HepG2 (cell line): ENCODE data around the gene BCL2A1. TPM values are rescaled to one million over a fixed set of nuclear protein-coding genes. Genes with fewer than 3 reads are reported as not detected.

Experiments
- ATAC-seq: fragments of 200-7000 bp; cut with Tn5 transposase; 3 replicates; pipeline ENCODE4 v1.9.1; 2020; ENCODE audit warnings: mild to moderate bottlenecking, moderate library complexity
- BruUV-seq: library from RNA; stranded (reverse); fragments of 400-500 nt; replicated peaks from 2 replicates; lab custom pipeline; 2021; lab: Mats Ljungman, UMichigan
- CTCF ChIA-PET: fragments of 300-600 bp; formaldehyde crosslinking; extraction: SDS; loops from one replicate; lab custom pipeline; 2021; ENCODE audit warnings: low total read pairs, inconsistent platforms, low intra/inter-chr PET ratio; lab: Yijun Ruan, JAX
- POLR2A ChIA-PET: fragments of 350-600 bp; sonication (Branson Sonifier 250); formaldehyde crosslinking; loops from one replicate; lab custom pipeline; 2020; ENCODE audit warnings: antibody characterized with exemption, inconsistent platforms; lab: Yijun Ruan, JAX
- DNase-seq: peaks from one replicate; pipeline ENCODE4 v3.0.0-alpha.2; 2015; ENCODE audit warnings: low spot score
- FAIRE-seq: peaks from 3 replicates; lab custom pipeline; 2011; peaks lifted over from hg19 to GRCh38; lab: Jason Lieb, UNC
- H2AFZ ChIP-seq: one replicate; pipeline ENCODE4 v1.6.1; 2011; ENCODE audit warnings: low read length, inconsistent platforms
- H3K27ac ChIP-seq: fragments of 300-600 bp; 3 replicates; pipeline ENCODE4 v1.8.0; 2011; ENCODE audit warnings: mixed run types, mild to moderate bottlenecking, mixed read lengths, low read length, inconsistent platforms; ENCODE audit not compliant: insufficient read depth; ENCODE audit errors: extremely low read length
- H3K27me3 ChIP-seq, 2 experiments: fragments of 200-600 bp in 1 of 2; 2 replicates in 1 of 2; 3 replicates in 1 of 2; pipeline versions ENCODE4 v1.6.0 to v1.8.0; 2011; ENCODE audit warnings: low read length in 2 of 2, mild to moderate bottlenecking in 2 of 2, moderate library complexity in 2 of 2, inconsistent platforms in 1 of 2; ENCODE audit not compliant: insufficient read depth in 2 of 2, control insufficient read depth in 1 of 2
- H3K36me3 ChIP-seq, 2 experiments: fragments of 200-600 bp in 1 of 2; replicated peaks in 1 of 2; 2 replicates in 1 of 2; 3 replicates in 1 of 2; pipeline versions ENCODE4 v1.5.1 to v1.8.0; 2011; ENCODE audit warnings: low read length in 2 of 2, inconsistent platforms in 1 of 2; ENCODE audit not compliant: insufficient read depth in 2 of 2, control insufficient read depth in 1 of 2
- H3K4me1 ChIP-seq: 2 replicates; pipeline ENCODE4 v1.5.1; 2012; ENCODE audit warnings: low read length, inconsistent platforms; ENCODE audit not compliant: insufficient read depth
- H3K4me2 ChIP-seq: 2 replicates; pipeline ENCODE4 v1.6.0; 2011; ENCODE audit warnings: low read depth, low read length, inconsistent platforms
- H3K4me3 ChIP-seq, 3 experiments: fragments of 200-600 bp in 1 of 3; sonication (generic), shearing (Covaris generic) in 1 of 3; replicated peaks in 1 of 3; 2 replicates each; pipeline ENCODE4 v1.5.1; 2011 to 2016; ENCODE audit warnings: low read length in 3 of 3, inconsistent platforms in 2 of 3, low read depth in 2 of 3, mild to moderate bottlenecking in 2 of 3, control low read depth in 1 of 3, mixed read lengths in 1 of 3; ENCODE audit not compliant: insufficient read depth in 1 of 3
- H3K79me2 ChIP-seq: one replicate; pipeline ENCODE4 v1.6.1; 2011; ENCODE audit warnings: low read length, inconsistent platforms; ENCODE audit not compliant: insufficient read depth
- H3K9ac ChIP-seq: 2 replicates; pipeline ENCODE4 v1.6.0; 2011; ENCODE audit warnings: mild to moderate bottlenecking, low read depth, low read length, inconsistent platforms; ENCODE audit not compliant: insufficient read depth
- H3K9me3 ChIP-seq: 2 replicates; pipeline ENCODE4 v1.5.1; 2012; ENCODE audit warnings: mild to moderate bottlenecking, low read length
- H4K20me1 ChIP-seq: 2 replicates; pipeline ENCODE4 v1.6.0; 2011; ENCODE audit warnings: inconsistent platforms, mild to moderate bottlenecking, low read length, moderate library complexity; ENCODE audit not compliant: insufficient read depth
- ARHGAP35 ChIP-seq: sonication (generic); formaldehyde crosslinking; IDR thresholded peaks from 2 replicates; pipeline ENCODE4 v1.9.0; 2022; ENCODE audit warnings: mild to moderate bottlenecking, inconsistent platforms, moderate library complexity, missing genetic modification reagents, borderline replicate concordance
- ARID2 ChIP-seq: sonication (generic); formaldehyde crosslinking; IDR thresholded peaks from 2 replicates; pipeline ENCODE4 v1.8.1; 2022; ENCODE audit warnings: mild to moderate bottlenecking, missing genetic modification reagents, borderline replicate concordance
- DMTF1 ChIP-seq: sonication (generic); formaldehyde crosslinking; IDR thresholded peaks from 2 replicates; pipeline ENCODE4 v1.4.0; 2020; ENCODE audit warnings: mild to moderate bottlenecking, missing genetic modification reagents
- KIAA2018 ChIP-seq: sonication (generic); formaldehyde crosslinking; IDR thresholded peaks from 2 replicates; pipeline ENCODE4 v1.5.0; 2020; ENCODE audit warnings: mild to moderate bottlenecking, missing genetic modification reagents, borderline replicate concordance
- MXD1 ChIP-seq: sonication (generic); formaldehyde crosslinking; IDR thresholded peaks from 2 replicates; pipeline ENCODE4 v1.4.0; 2020; ENCODE audit warnings: mild to moderate bottlenecking, missing genetic modification reagents
- NR0B2 ChIP-seq: sonication (generic); formaldehyde crosslinking; IDR thresholded peaks from 2 replicates; pipeline ENCODE4 v1.4.0; 2020; ENCODE audit warnings: mild to moderate bottlenecking, missing genetic modification reagents
- XRCC5 ChIP-seq: fragments of 200-400 bp; formaldehyde crosslinking; optimal IDR thresholded peaks from 2 replicates; pipeline ENCODE3; 2017; ENCODE audit warnings: mild to moderate bottlenecking, low read length
- ZNF468 ChIP-seq: sonication (generic); formaldehyde crosslinking; IDR thresholded peaks from 2 replicates; pipeline ENCODE4 v1.8.0; 2022; ENCODE audit warnings: mild to moderate bottlenecking, moderate library complexity, missing genetic modification reagents
- ZNF766 ChIP-seq: sonication (generic); formaldehyde crosslinking; IDR thresholded peaks from 2 replicates; pipeline ENCODE4 v1.5.0; 2020; ENCODE audit warnings: missing genetic modification reagents, borderline replicate concordance
- WGBS: methylation state at CpG from one replicate; pipeline ENCODE4 v1.1.6; 2017; ENCODE audit warnings: low lambda C conversion rate; 5-methylcytosine and 5-hydroxymethylcytosine counted together
- in situ Hi-C: cut with HindIII; loops from 2 replicates; pipeline ENCODE4 v1.10.0; 2017; ENCODE audit warnings: low pct_unique_long_range_greater_than_20kb; ENCODE audit not compliant: extremely low pct_ligation_motif_present
- intact Hi-C: fragments of 100-400 bp; cut with micrococcal nuclease; formaldehyde crosslinking; loops from one replicate; pipeline ENCODE4 v1.10.0; 2022; ENCODE audit not compliant: unreplicated experiment
- polyA plus RNA-seq, 8 experiments: library from polyadenylated mRNA; depleted of rRNA in 3 of 8; stranded (reverse) in 7 of 8; unstranded in 1 of 8; fragments of >200 nt; fragmentation: Illumina TruSeq in 4 of 8; extraction: Trizol in 4 of 8; gene quantifications; 2 replicates each; pipeline versions ENCODE4 v1.2.1 to v1.2.3, GENCODE V29; 2011 to 2016; ENCODE audit warnings: low read depth in 4 of 8, missing spikeins in 1 of 8, mixed read lengths in 1 of 8; ENCODE audit not compliant: insufficient read depth in 1 of 8
- total RNA-seq, 5 experiments: library from RNA; depleted of rRNA; stranded (reverse); fragments of >200 nt; fragmentation: Illumina TruSeq; extraction: Trizol; gene quantifications; 2 replicates each; pipeline ENCODE4 v1.2.3, GENCODE V29; 2016; ENCODE audit warnings: low read depth in 1 of 5

Gene BCL2A1
- total and polyA plus RNA-seq, 2 of the 13 experiments (the other 11 are each of a cell fraction or from before 2014, with no cell fraction given) = 0.08 to 0.31 TPM

- peak overlapping the region; percentile 56 for H3K9ac ChIP-seq
- peak overlapping the region in 1 of 3 experiments; percentile 39; a peak in 1 of 6 replicates for H3K4me3 ChIP-seq
- ChIA-PET POLR2A (interaction anchor here (1.0 to 3.0 kb wide), 7 partner anchors 12 to 93 kb away, joined by 3 to 40 read pairs (median 4); no protein-coding TSS in a partner anchor), CTCF (no interaction called here)
- H3K9me3 ChIP-seq = no peaks in the 10 kb centered on the region
- H4K20me1 ChIP-seq = no peaks in the 10 kb centered on the region
- H3K79me2 ChIP-seq = no peaks in the 10 kb centered on the region
- DNase-seq = peak; percentile 87
- no peaks in the 10 kb centered on the region for H3K36me3 ChIP-seq
- H3K27ac ChIP-seq = peak overlapping the region; percentile 87
- peak overlapping the region; percentile 65 for H3K4me2 ChIP-seq
- 0% methylated on average over 5 of the region's 5 CpGs for WGBS
- peak overlapping the region; percentile 57 for H2AFZ ChIP-seq
- BruUV-seq = no TSS peak
- intact Hi-C loops = loop anchor here (5.0 kb wide), 1 partner anchor 57 kb away; no protein-coding TSS in a partner anchor
- in situ Hi-C loops = no loop called here
- peak; percentile 94 for ATAC-seq
- peak; percentile 91 for FAIRE-seq
- no peaks in the 10 kb centered on the region for H3K27me3 ChIP-seq
- H3K4me1 ChIP-seq = peaks cover 71% of the 10 kb centered on the region
- TF ChIP-seq ARHGAP35 (CRISPR knock-in tag) = no peak
- TF ChIP-seq KIAA2018 (CRISPR knock-in tag) = no peak
- no peak for TF ChIP-seq XRCC5
- no peak for TF ChIP-seq ZNF766 (CRISPR knock-in tag)
- TF ChIP-seq MXD1 (CRISPR knock-in tag) = no peak
- no peak for TF ChIP-seq ARID2 (CRISPR knock-in tag)
- TF ChIP-seq NR0B2 (CRISPR knock-in tag) = no peak
- TF ChIP-seq ZNF468 (CRISPR knock-in tag) = no peak
- no peak for TF ChIP-seq DMTF1 (CRISPR knock-in tag)
Measured at GRCh38 chr15:79978655-79979514, 7.9 kb upstream of the BCL2A1 start.
